ENCODE data around the gene LEMD2.

GRCh38 chr6:33758815-33759216 is 30.1 kb downstream of the LEMD2 start:
- TF ChIP-seq POLR2A (IDR thresholded peaks at IDR 0.05): no peak
- TF ChIP-seq CTCF (IDR thresholded peaks at IDR 0.05): no peak
- no peak for TF ChIP-seq POLR2AphosphoS5 (IDR thresholded peaks at IDR 0.05)

Measured in suprapubic skin (tissue), 4 donors.